Right ventricle myocardium superior (tissue), 1 donor: ENCODE measurements around the gene TNS2. TPM values are rescaled to one million over a fixed set of nuclear protein-coding genes. Genes with fewer than 3 reads are reported as not detected.
A peak's percentile ranks its signal among the peaks of the same experiment; 100 is the strongest.
"Not testable (repeated sequence)": the region's sequence is repeated elsewhere in the genome, so short reads cannot be mapped to it uniquely, and the experiment has no call there.

Experiments
- ATAC-seq: fragments of 200-7000 bp; cut with Tn5 transposase; one replicate; pipeline ENCODE4 v1.9.1; 2020; ENCODE audit warnings: mild to moderate bottlenecking; ENCODE audit not compliant: poor library complexity
- DNase-seq: peaks from one replicate; pipeline ENCODE4 v3.0.0-alpha.2; 2020
- intact Hi-C: fragments of 100-400 bp; cut with DNase I; formaldehyde crosslinking; loops from one replicate; pipeline ENCODE4 v1.11.2; 2022
- total RNA-seq: library from RNA; stranded (reverse); fragmentation: NEBNext Ultra II Directional; extraction: Animal tissue kit (Norgen Biotek cat#: 25700); gene quantifications from one replicate; pipeline ENCODE4 v1.2.1, GENCODE V29; 2021
- donor health status: DM: no; HTN: yes; CAD: no; lungs with severe emphysema.

TNS2 gene
- total RNA-seq, 1 donor from 2014 or later: 107 TPM

- intact Hi-C loops: no loop called here
- DNase-seq (no peak), ATAC-seq (no peak)
These were observed 28.8 kb downstream of the TNS2 start for GRCh38 chr12:53078425-53079225.

- peak; percentile 99 for ATAC-seq
- DNase-seq: peak; percentile 98
- intact Hi-C loops: no loop called here
These were observed 29.6 kb downstream of the TNS2 start, which contains the start of gene SPRYD3 for GRCh38 chr12:53079226-53080117. TSS of gene SPRYD3 (minus strand) at chr12:53079390. CDS start at chr12:53079333, 57 bp downstream.

- ATAC-seq (no peak), DNase-seq (no peak)
- intact Hi-C loops: no loop called here
These were observed 32.8 kb downstream of the TNS2 start for GRCh38 chr12:53082637-53083175.

GRCh38 chr12:53086361-53086760 lies 36.5 kb downstream of the TNS2 start:
- DNase-seq (no peak), ATAC-seq (no peak)
- intact Hi-C loops: no loop called here

- no peak for DNase-seq
- ATAC-seq: no peak
- intact Hi-C loops: no loop called here
These were observed 40.2 kb downstream of the TNS2 start for GRCh38 chr12:53090105-53090504.

- ATAC-seq: no peak
- intact Hi-C loops: no loop called here
- DNase-seq: no peak
These were observed 40.7 kb downstream of the TNS2 start for GRCh38 chr12:53090554-53090953.

- DNase-seq (no peak), ATAC-seq (no peak)
- intact Hi-C loops: no loop called here
These were observed 41.9 kb downstream of the TNS2 start for GRCh38 chr12:53091756-53092155.

GRCh38 chr12:53093777-53094393 lies 44.0 kb downstream of the TNS2 start:
- ATAC-seq (no peak), DNase-seq (no peak)
- intact Hi-C loops: no loop called here

- ATAC-seq (no peak), DNase-seq (no peak)
- intact Hi-C loops: no loop called here
These were observed 44.5 kb downstream of the TNS2 start for GRCh38 chr12:53094394-53094787.

- DNase-seq, intact Hi-C loops, ATAC-seq: not testable (repeated sequence)
These were observed 45.1 kb downstream of the TNS2 start for GRCh38 chr12:53094796-53095595.

- intact Hi-C loops, DNase-seq, ATAC-seq: not testable (repeated sequence)
These were observed 45.7 kb downstream of the TNS2 start for GRCh38 chr12:53095596-53095895.

- intact Hi-C loops: no loop called here
These were observed 46.4 kb downstream of the TNS2 start for GRCh38 chr12:53096089-53096741.

GRCh38 chr12:53096759-53097158 lies 46.9 kb downstream of the TNS2 start:
- ATAC-seq: no peak
- DNase-seq: no peak
- intact Hi-C loops: no loop called here

More at GRCh38 chr12:53096089-53096741, 46.4 kb downstream of the TNS2 start:
- peak; percentile 87 for DNase-seq
- ATAC-seq: peak; percentile 50

- intact Hi-C loops: no loop called here
- ATAC-seq (peak; percentile 42), DNase-seq (peak; percentile 58)
These were observed 47.3 kb downstream of the TNS2 start for GRCh38 chr12:53097207-53097563.

- peak; percentile 85 for DNase-seq
- intact Hi-C loops: loop anchor here (2.0 kb wide), 1 partner anchor 31 kb away; no protein-coding TSS in a partner anchor
These were observed 47.9 kb downstream of the TNS2 start, which contains the start of gene IGFBP6 for GRCh38 chr12:53097564-53098353. TSS of gene IGFBP6 (plus strand) at chr12:53097667. CDS start at chr12:53097718, 51 bp downstream.

GRCh38 chr12:53098354-53098981 lies 48.6 kb downstream of the TNS2 start:
- no peak for DNase-seq
- ATAC-seq: peak; percentile 21
- intact Hi-C loops: loop anchor here (2.0 kb wide), 1 partner anchor 32 kb away; no protein-coding TSS in a partner anchor

More at GRCh38 chr12:53097564-53098353, 47.9 kb downstream of the TNS2 start, which contains the start of gene IGFBP6:
- peak; percentile 81 for ATAC-seq
